SK-N-SH treated with all-trans-retinoic acid at 6 μM for 48 hours (cell line): ENCODE data around the gene ZMYND11.

Experiments
- ATAC-seq: fragments of 200-7000 bp; cut with Tn5 transposase; 3 replicates; pipeline ENCODE4 v1.9.1; 2020; ENCODE audit warnings: mild to moderate bottlenecking, moderate library complexity
- ARNTL ChIP-seq: fragments of 450-650 bp; formaldehyde crosslinking; IDR thresholded peaks from 2 replicates; pipeline ENCODE4 v1.5.0; 2020; ENCODE audit warnings: low read depth, mild to moderate bottlenecking, moderate library complexity, borderline replicate concordance
- CSDC2 ChIP-seq: fragments of 250-450 bp; sonication (Bioruptor Pico); IDR thresholded peaks from 2 replicates; pipeline ENCODE4 v1.5.0; 2020; ENCODE audit warnings: mild to moderate bottlenecking, moderate library complexity
- ESRRG ChIP-seq: fragments of 250-450 bp; sonication (Bioruptor Pico); IDR thresholded peaks from 2 replicates; pipeline ENCODE4 v1.6.1; 2021; ENCODE audit warnings: mild to moderate bottlenecking
- OSR1 ChIP-seq: fragments of 250-450 bp; sonication (Bioruptor Pico); IDR thresholded peaks from 2 replicates; pipeline ENCODE4 v1.8.0; 2022; ENCODE audit warnings: moderate library complexity, mild to moderate bottlenecking, inconsistent platforms
- RARB ChIP-seq: fragments of 250-450 bp; sonication (Bioruptor Pico); IDR thresholded peaks from 2 replicates; pipeline ENCODE4 v1.8.0; 2021; ENCODE audit warnings: mild to moderate bottlenecking, moderate library complexity
- SNAI2 ChIP-seq: fragments of 250-450 bp; sonication (Bioruptor Pico); IDR thresholded peaks from 2 replicates; pipeline ENCODE4 v1.5.0; 2020; ENCODE audit warnings: mild to moderate bottlenecking, moderate library complexity
- TCF4 ChIP-seq: fragments of 250-450 bp; sonication (Bioruptor Pico); IDR thresholded peaks from 2 replicates; pipeline ENCODE4 v1.8.0; 2021; ENCODE audit warnings: mild to moderate bottlenecking, moderate library complexity, borderline replicate concordance
- TOX ChIP-seq: fragments of 250-450 bp; sonication (Bioruptor Pico); IDR thresholded peaks from 2 replicates; pipeline ENCODE4 v1.8.0; 2021; ENCODE audit warnings: mild to moderate bottlenecking, moderate library complexity, borderline replicate concordance
- ZC3H10 ChIP-seq: fragments of 250-450 bp; sonication (Bioruptor Pico); IDR thresholded peaks from 2 replicates; pipeline ENCODE4 v1.5.1; 2021; ENCODE audit warnings: mild to moderate bottlenecking, moderate library complexity
- ZFP3 ChIP-seq: fragments of 250-450 bp; sonication (Bioruptor Pico); IDR thresholded peaks from 2 replicates; pipeline ENCODE4 v1.5.0; 2020; ENCODE audit warnings: mild to moderate bottlenecking, moderate library complexity
- ZFP30 ChIP-seq: fragments of 450-650 bp; formaldehyde crosslinking; IDR thresholded peaks from 2 replicates; pipeline ENCODE4 v1.5.0; 2022; ENCODE audit warnings: mild to moderate bottlenecking, moderate library complexity
- ZNF565 ChIP-seq: fragments of 450-650 bp; formaldehyde crosslinking; conservative IDR thresholded peaks from 2 replicates; pipeline ENCODE4 v1.5.0; 2020; ENCODE audit warnings: low read depth, mild to moderate bottlenecking, moderate library complexity
- ZNF70 ChIP-seq: fragments of 450-650 bp; formaldehyde crosslinking; IDR thresholded peaks from 2 replicates; pipeline ENCODE4 v1.5.0; 2020; ENCODE audit warnings: mild to moderate bottlenecking, moderate library complexity
- TF ChIP-seq, protein P1 (sequence below): fragments of 250-450 bp; sonication (Bioruptor Pico); IDR thresholded peaks from 2 replicates; pipeline ENCODE4 v1.5.0; 2020; ENCODE audit warnings: mild to moderate bottlenecking, moderate library complexity
- TF ChIP-seq, protein P2 (sequence below): fragments of 250-450 bp; sonication (Bioruptor Pico); IDR thresholded peaks from 2 replicates; pipeline ENCODE4 v1.5.1; 2021; ENCODE audit warnings: mild to moderate bottlenecking, moderate library complexity
- TF ChIP-seq, protein P3 (sequence below): fragments of 250-450 bp; sonication (Bioruptor Pico); IDR thresholded peaks from 2 replicates; pipeline ENCODE4 v1.5.1; 2020; ENCODE audit warnings: low read depth, mild to moderate bottlenecking, moderate library complexity
- TF ChIP-seq, protein P4 (sequence below): fragments of 250-450 bp; sonication (Bioruptor Pico); IDR thresholded peaks from 2 replicates; pipeline ENCODE4 v1.8.0; 2021; ENCODE audit warnings: low read depth, mild to moderate bottlenecking, moderate library complexity, borderline replicate concordance

The ZMYND11 gene

DNA sequence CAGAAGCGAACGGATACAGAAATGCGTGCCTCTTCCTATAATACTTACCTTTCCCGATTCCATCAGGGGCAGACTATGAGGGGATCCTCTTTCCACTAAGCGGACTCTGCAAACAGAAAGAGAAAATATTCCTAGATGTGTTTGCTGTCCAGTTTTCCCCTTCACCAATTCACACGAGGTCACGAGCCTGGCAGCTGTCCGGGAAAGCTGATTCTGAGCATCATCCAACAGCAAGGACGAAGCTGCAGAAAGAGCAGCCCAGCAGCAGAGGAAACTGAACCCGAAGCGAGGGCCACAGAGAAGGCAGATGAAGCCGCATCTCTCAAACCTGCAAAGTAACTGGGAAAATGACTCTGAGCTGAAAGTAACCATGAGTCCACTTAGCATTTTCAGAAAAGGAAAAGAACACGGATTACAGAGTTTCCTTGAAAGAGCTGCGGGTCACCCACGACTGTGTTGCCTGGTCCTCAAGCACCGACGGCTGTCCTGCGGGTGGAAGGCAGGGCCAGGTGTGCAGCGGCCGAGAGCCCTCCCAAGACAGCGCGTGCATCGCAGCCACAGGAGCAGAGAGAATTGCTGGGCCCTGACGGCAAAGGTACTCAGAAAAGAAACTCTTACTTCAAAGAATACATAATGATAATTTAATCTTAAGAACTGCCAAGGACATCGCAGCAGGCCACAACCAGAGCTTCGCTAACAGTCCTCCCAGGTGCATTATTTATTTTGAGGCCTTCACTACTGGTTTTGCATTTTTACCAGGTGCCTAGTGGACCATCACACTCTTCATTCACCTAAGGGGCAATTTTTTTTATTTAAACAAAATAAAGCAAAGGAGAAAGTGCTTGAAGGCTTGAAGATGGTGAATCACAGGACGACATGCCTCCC, 153.3 kb downstream of the ZMYND11 start:
- no peak for ATAC-seq

DNA sequence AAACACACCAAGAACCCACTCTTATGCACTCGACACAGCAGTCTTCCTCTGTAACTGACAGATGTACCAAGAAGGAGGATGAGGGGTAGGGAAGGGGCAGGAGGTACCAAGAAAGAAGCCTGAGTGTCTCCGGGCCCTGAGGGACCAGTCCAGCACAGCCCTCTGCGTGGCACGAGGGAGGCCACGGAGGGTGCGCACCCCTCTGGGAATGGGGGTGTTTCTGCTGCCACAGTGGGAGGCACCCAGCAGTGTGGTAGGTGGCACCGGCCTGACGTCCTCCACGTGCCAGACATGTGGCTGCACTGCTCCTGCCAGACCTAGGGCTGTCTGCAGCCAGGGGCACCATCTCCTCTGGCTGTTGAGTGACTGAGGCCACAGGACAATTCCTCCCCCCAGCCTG, 154.3 kb downstream of the ZMYND11 start:
- TF ChIP-seq OSR1 (CRISPR knock-in tag) (no peak), TCF4 (CRISPR knock-in tag) (no peak), ZC3H10 (CRISPR knock-in tag) (no peak), ZFP3 (CRISPR knock-in tag) (no peak), ZNF565 (CRISPR knock-in tag) (no peak), ARNTL (CRISPR knock-in tag) (no peak), RARB (no peak), ZNF70 (CRISPR knock-in tag) (no peak), TOX (CRISPR knock-in tag) (no peak), ZFP30 (CRISPR knock-in tag) (no peak), SNAI2 (CRISPR knock-in tag) (no peak), ESRRG (CRISPR knock-in tag) (no peak)
- TF ChIP-seq, protein P1, sequence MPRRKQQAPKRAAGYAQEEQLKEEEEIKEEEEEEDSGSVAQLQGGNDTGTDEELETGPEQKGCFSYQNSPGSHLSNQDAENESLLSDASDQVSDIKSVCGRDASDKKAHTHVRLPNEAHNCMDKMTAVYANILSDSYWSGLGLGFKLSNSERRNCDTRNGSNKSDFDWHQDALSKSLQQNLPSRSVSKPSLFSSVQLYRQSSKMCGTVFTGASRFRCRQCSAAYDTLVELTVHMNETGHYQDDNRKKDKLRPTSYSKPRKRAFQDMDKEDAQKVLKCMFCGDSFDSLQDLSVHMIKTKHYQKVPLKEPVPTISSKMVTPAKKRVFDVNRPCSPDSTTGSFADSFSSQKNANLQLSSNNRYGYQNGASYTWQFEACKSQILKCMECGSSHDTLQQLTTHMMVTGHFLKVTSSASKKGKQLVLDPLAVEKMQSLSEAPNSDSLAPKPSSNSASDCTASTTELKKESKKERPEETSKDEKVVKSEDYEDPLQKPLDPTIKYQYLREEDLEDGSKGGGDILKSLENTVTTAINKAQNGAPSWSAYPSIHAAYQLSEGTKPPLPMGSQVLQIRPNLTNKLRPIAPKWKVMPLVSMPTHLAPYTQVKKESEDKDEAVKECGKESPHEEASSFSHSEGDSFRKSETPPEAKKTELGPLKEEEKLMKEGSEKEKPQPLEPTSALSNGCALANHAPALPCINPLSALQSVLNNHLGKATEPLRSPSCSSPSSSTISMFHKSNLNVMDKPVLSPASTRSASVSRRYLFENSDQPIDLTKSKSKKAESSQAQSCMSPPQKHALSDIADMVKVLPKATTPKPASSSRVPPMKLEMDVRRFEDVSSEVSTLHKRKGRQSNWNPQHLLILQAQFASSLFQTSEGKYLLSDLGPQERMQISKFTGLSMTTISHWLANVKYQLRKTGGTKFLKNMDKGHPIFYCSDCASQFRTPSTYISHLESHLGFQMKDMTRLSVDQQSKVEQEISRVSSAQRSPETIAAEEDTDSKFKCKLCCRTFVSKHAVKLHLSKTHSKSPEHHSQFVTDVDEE (CRISPR knock-in tag), result no peak
- TF ChIP-seq, protein P2, sequence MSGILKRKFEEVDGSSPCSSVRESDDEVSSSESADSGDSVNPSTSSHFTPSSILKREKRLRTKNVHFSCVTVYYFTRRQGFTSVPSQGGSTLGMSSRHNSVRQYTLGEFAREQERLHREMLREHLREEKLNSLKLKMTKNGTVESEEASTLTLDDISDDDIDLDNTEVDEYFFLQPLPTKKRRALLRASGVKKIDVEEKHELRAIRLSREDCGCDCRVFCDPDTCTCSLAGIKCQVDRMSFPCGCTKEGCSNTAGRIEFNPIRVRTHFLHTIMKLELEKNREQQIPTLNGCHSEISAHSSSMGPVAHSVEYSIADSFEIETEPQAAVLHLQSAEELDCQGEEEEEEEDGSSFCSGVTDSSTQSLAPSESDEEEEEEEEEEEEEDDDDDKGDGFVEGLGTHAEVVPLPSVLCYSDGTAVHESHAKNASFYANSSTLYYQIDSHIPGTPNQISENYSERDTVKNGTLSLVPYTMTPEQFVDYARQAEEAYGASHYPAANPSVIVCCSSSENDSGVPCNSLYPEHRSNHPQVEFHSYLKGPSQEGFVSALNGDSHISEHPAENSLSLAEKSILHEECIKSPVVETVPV (CRISPR knock-in tag), result no peak
- TF ChIP-seq, protein P3, sequence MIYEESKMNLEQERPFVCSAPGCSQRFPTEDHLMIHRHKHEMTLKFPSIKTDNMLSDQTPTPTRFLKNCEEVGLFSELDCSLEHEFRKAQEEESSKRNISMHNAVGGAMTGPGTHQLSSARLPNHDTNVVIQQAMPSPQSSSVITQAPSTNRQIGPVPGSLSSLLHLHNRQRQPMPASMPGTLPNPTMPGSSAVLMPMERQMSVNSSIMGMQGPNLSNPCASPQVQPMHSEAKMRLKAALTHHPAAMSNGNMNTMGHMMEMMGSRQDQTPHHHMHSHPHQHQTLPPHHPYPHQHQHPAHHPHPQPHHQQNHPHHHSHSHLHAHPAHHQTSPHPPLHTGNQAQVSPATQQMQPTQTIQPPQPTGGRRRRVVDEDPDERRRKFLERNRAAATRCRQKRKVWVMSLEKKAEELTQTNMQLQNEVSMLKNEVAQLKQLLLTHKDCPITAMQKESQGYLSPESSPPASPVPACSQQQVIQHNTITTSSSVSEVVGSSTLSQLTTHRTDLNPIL (CRISPR knock-in tag), result no peak
- TF ChIP-seq, protein P4, sequence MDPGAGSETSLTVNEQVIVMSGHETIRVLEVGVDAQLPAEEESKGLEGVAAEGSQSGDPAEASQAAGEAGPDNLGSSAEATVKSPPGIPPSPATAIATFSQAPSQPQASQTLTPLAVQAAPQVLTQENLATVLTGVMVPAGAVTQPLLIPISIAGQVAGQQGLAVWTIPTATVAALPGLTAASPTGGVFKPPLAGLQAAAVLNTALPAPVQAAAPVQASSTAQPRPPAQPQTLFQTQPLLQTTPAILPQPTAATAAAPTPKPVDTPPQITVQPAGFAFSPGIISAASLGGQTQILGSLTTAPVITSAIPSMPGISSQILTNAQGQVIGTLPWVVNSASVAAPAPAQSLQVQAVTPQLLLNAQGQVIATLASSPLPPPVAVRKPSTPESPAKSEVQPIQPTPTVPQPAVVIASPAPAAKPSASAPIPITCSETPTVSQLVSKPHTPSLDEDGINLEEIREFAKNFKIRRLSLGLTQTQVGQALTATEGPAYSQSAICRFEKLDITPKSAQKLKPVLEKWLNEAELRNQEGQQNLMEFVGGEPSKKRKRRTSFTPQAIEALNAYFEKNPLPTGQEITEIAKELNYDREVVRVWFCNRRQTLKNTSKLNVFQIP (CRISPR knock-in tag), result no peak
- ATAC-seq, result no peak

More for the DNA sequence above, 153.3 kb downstream of the ZMYND11 start:
- TF ChIP-seq, protein P1 (CRISPR knock-in tag), result no peak
- TF ChIP-seq ZFP30 (CRISPR knock-in tag) (no peak), ESRRG (CRISPR knock-in tag) (no peak), CSDC2 (no peak), TCF4 (CRISPR knock-in tag) (no peak), ZNF565 (CRISPR knock-in tag) (no peak), RARB (no peak)
- TF ChIP-seq, all 23 proteins: peak for 0
